Measurements from ENCODE around the gene MAPK10.

DNA sequence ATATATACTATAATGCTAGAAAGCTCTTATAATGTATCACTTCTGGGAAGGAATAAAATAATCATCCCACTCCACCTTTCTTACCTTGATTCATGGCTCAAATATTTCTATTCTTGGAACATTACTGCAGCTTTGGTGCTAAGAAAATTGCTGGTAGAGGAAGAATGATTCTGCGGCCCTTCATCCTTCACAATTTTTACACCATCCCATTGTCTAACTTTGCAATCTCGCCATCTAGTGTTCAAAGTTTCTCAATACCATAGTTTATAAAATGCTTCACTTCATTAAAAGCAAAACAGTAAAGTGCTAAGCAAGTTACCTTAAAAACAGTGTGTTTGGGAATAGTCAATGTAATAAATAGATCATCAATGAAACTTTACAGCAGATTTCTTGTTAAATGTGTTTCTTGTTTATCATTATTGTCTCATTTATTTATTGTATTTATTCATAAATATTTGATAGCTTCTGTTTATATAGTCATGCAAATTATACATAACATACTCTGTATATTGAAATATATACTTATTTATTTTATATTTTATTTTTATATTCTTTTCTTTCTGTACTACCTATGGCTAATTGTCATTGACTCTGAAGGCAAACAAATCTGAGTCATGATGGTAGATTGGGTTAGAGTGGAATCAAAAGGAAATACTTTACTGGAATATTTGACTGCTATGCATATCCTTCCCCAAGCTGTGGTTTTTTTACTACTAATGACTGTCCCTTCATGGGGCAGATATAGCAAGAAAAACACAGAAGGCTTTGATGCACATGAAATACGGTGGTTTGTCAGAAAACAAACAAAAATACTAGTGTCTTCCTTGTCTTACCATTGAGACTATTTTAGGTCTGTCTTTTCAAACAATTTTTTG lies 390.7 kb downstream of the MAPK10 start:
- TF ChIP-seq, protein P1, sequence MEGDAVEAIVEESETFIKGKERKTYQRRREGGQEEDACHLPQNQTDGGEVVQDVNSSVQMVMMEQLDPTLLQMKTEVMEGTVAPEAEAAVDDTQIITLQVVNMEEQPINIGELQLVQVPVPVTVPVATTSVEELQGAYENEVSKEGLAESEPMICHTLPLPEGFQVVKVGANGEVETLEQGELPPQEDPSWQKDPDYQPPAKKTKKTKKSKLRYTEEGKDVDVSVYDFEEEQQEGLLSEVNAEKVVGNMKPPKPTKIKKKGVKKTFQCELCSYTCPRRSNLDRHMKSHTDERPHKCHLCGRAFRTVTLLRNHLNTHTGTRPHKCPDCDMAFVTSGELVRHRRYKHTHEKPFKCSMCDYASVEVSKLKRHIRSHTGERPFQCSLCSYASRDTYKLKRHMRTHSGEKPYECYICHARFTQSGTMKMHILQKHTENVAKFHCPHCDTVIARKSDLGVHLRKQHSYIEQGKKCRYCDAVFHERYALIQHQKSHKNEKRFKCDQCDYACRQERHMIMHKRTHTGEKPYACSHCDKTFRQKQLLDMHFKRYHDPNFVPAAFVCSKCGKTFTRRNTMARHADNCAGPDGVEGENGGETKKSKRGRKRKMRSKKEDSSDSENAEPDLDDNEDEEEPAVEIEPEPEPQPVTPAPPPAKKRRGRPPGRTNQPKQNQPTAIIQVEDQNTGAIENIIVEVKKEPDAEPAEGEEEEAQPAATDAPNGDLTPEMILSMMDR (IDR thresholded peaks at IDR 0.05; ENCODE audit: low read depth, low read length, missing input control), result peak; percentile 58
- TF ChIP-seq YY1 (IDR thresholded peaks at IDR 0.05) (no peak), GABPA (IDR thresholded peaks at IDR 0.05 in 1 of 2, conservative IDR thresholded peaks at IDR 0.05 in 1 of 2) (no peak), EGR1 (IDR thresholded peaks at IDR 0.05; ENCODE audit: low read depth in 2 of 2) (no peak), NR2F2 (IDR thresholded peaks at IDR 0.05) (no peak), JUND (IDR thresholded peaks at IDR 0.05) (no peak)
- TF ChIP-seq, protein P2, sequence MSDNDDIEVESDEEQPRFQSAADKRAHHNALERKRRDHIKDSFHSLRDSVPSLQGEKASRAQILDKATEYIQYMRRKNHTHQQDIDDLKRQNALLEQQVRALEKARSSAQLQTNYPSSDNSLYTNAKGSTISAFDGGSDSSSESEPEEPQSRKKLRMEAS (IDR thresholded peaks at IDR 0.05), result no peak

Data from liver (tissue), 3 donors.